Left ventricle myocardium inferior (tissue), 1 donor: ENCODE results near the gene PCSK6. TPM values are rescaled to one million over a fixed set of nuclear protein-coding genes. Genes with fewer than 3 reads are reported as not detected.

Experiments
- DNase-seq: peaks from one replicate; pipeline ENCODE4 v3.0.0-alpha.2; 2020
- H3K27ac ChIP-seq: fragments of 200-600 bp; replicated peaks from 2 replicates; pipeline ENCODE4 v1.8.0; 2021
- H3K27me3 ChIP-seq: fragments of 200-600 bp; 2 replicates; pipeline ENCODE4 v1.8.0; 2021; ENCODE audit warnings: low read depth
- H3K36me3 ChIP-seq: fragments of 200-600 bp; 2 replicates; pipeline ENCODE4 v1.8.0; 2021
- H3K4me1 ChIP-seq: fragments of 200-600 bp; 2 replicates; pipeline ENCODE4 v1.8.0; 2021
- H3K4me3 ChIP-seq: fragments of 200-600 bp; 2 replicates; pipeline ENCODE4 v1.8.0; 2021; ENCODE audit warnings: mild to moderate bottlenecking, moderate library complexity
- H3K9me3 ChIP-seq: fragments of 200-600 bp; replicated peaks from 2 replicates; pipeline ENCODE4 v1.8.0; 2021
- intact Hi-C: fragments of 100-400 bp; cut with micrococcal nuclease; formaldehyde crosslinking; loops from one replicate; pipeline ENCODE4 v1.11.0; 2022
- total RNA-seq: library from RNA; stranded (reverse); fragmentation: NEBNext Ultra II Directional; extraction: Animal tissue kit (Norgen Biotek cat#: 25700); gene quantifications from one replicate; pipeline ENCODE4 v1.2.1, GENCODE V29; 2021
- TF ChIP-seq, protein P1 (sequence below): fragments of 200-600 bp; IDR thresholded peaks from 2 replicates; pipeline ENCODE4 v1.8.0; 2021; ENCODE audit warnings: antibody characterized with exemption, mild to moderate bottlenecking, borderline replicate concordance
- donor health status: DM: no; HTN: yes; CAD: no; lungs with severe emphysema.

The PCSK6 gene
- total RNA-seq, 1 donor from 2014 or later: 28.6 TPM

GRCh38 chr15:101310161-101310480 is 179.4 kb downstream of the PCSK6 start:
- Histone ChIP-seq H3K4me1 (no peaks in the 10 kb centered on the region), H3K36me3 (peaks cover 8% of the 10 kb centered on the region), H3K9me3 (no peaks in the 10 kb centered on the region), H3K27ac (no peak overlapping the region), H3K27me3 (no peaks in the 10 kb centered on the region), H3K4me3 (no peak overlapping the region)
- no peak for DNase-seq
- intact Hi-C loops: no loop called here
- TF ChIP-seq, protein P1, sequence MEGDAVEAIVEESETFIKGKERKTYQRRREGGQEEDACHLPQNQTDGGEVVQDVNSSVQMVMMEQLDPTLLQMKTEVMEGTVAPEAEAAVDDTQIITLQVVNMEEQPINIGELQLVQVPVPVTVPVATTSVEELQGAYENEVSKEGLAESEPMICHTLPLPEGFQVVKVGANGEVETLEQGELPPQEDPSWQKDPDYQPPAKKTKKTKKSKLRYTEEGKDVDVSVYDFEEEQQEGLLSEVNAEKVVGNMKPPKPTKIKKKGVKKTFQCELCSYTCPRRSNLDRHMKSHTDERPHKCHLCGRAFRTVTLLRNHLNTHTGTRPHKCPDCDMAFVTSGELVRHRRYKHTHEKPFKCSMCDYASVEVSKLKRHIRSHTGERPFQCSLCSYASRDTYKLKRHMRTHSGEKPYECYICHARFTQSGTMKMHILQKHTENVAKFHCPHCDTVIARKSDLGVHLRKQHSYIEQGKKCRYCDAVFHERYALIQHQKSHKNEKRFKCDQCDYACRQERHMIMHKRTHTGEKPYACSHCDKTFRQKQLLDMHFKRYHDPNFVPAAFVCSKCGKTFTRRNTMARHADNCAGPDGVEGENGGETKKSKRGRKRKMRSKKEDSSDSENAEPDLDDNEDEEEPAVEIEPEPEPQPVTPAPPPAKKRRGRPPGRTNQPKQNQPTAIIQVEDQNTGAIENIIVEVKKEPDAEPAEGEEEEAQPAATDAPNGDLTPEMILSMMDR: no peak

- intact Hi-C loops: no loop called here
- no peak overlapping the region for H3K4me3 ChIP-seq
- H3K4me1 ChIP-seq: no peaks in the 10 kb centered on the region
- no peak overlapping the region for H3K27ac ChIP-seq
- H3K27me3 ChIP-seq: no peaks in the 10 kb centered on the region
- no peak for DNase-seq
- H3K36me3 ChIP-seq: peaks cover 8% of the 10 kb centered on the region
- TF ChIP-seq, protein P1: no peak
- H3K9me3 ChIP-seq: no peaks in the 10 kb centered on the region
Measured at GRCh38 chr15:101309436-101310160, 179.9 kb downstream of the PCSK6 start.

DNA sequence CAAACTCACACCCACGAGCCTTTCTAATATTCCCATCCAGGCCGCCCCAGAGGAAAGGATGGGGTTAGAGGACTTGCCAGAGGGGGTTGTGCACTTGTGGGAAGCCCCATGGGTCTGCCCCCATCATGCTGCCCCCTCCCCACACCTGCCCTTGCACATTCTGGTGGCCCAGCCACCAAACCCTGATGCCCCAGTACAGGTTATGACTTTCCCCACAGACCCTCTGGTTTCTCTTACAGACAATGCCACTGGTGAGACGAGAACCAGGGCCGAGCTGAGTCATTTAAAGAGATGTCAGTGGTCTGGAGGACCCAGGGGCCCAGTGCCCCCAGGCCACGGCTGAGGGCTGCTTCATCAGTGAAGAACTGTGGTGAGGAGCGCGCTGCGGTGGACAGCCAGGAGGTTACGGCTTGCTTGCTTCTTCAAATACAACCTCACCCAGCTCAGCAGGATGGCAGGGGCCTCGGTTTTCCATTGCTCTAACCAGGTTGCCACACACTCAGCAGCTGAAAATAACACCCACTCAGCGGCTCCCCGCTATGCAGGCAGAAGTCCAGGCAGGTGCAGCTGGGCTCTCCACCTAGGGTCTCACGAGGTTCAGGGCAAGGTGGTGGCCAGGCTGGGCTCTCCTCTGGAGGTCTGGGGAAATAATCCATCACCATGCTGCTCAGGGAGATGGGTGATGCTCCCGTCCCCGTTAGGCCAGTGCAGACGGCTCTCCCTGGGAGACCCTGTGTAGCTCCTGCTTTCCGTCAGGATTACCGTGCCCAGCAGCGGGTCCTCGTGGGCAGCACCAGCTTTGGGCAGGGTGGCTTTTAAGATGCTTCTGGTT is 180.7 kb downstream of the PCSK6 start:
- H3K27me3 ChIP-seq: no peaks in the 10 kb centered on the region
- intact Hi-C loops: no loop called here
- no peaks in the 10 kb centered on the region for H3K9me3 ChIP-seq
- H3K4me1 ChIP-seq: no peaks in the 10 kb centered on the region
- TF ChIP-seq, protein P1: no peak
- H3K27ac ChIP-seq: no peak overlapping the region
- no peak overlapping the region for H3K4me3 ChIP-seq
- DNase-seq: no peak
- peaks cover 8% of the 10 kb centered on the region for H3K36me3 ChIP-seq

DNA sequence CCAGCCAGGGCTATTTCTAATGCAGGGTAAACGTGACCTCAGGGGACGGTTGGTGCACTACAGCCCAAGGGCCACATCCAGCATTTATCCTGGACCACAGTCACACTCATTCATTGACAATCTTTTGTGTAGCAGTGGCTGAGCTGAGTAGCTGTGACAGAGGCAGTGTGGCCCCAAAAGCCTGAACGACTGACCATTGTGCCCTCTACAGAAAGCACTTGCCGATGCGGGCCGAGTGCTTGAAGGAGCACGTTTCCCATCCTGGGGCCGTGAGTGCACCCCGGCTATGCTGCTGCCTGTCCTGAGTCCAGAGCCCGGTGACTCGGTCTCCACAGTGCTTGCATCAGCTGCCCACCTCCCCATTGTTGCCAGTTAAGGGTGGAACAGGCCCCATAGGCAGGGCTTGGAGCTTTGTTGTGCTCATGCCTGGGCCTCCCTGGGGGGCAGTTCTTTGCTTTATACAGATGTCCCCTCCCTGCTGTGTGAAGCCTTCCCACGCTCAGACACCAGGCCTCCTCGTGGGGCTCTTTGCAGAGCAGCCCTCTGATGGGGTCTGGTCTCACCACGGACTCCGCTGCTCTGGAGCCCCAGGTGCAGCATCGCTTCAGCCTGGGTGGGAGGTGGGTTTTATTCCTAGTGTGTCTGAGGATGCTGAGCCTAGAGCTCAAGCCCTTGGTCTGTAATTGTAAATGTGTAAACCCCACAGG is 181.5 kb downstream of the PCSK6 start:
- TF ChIP-seq, protein P1: no peak
- Histone ChIP-seq H3K9me3 (no peaks in the 10 kb centered on the region), H3K27me3 (no peaks in the 10 kb centered on the region), H3K27ac (no peak overlapping the region), H3K4me1 (no peaks in the 10 kb centered on the region), H3K36me3 (peaks cover 3% of the 10 kb centered on the region), H3K4me3 (no peak overlapping the region)
- no peak for DNase-seq
- intact Hi-C loops: no loop called here

- no peak for DNase-seq
- Histone ChIP-seq H3K4me1 (no peaks in the 10 kb centered on the region), H3K27ac (no peak overlapping the region), H3K9me3 (no peaks in the 10 kb centered on the region), H3K27me3 (no peaks in the 10 kb centered on the region), H3K4me3 (no peak overlapping the region), H3K36me3 (peaks cover 3% of the 10 kb centered on the region)
- intact Hi-C loops: no loop called here
- TF ChIP-seq, protein P1: no peak
Measured at GRCh38 chr15:101307048-101307896, 182.2 kb downstream of the PCSK6 start.
